Adipocyte (in vitro differentiated cells): ENCODE data around the gene NPIPB2.

Experiments used
- DNase-seq: peaks from one replicate; pipeline ENCODE4 v3.0.0-alpha.2; 2015; ENCODE audit warnings: low read depth
- H3K27me3 ChIP-seq: replicated peaks from 2 replicates; pipeline ENCODE4 v1.7.0; 2013; ENCODE audit warnings: mild to moderate bottlenecking, low read length, moderate library complexity; ENCODE audit not compliant: control insufficient read depth, insufficient read depth
- H3K36me3 ChIP-seq: 2 replicates; pipeline ENCODE4 v1.7.0; 2013; ENCODE audit warnings: low read length, mild to moderate bottlenecking, moderate library complexity; ENCODE audit not compliant: control insufficient read depth, insufficient read depth, severe bottlenecking
- H3K4me1 ChIP-seq: 2 replicates; pipeline ENCODE4 v1.7.0; 2013; ENCODE audit warnings: mild to moderate bottlenecking, low read length, moderate library complexity; ENCODE audit not compliant: control insufficient read depth, insufficient read depth
- H3K4me3 ChIP-seq: 2 replicates; pipeline ENCODE4 v1.7.0; 2013; ENCODE audit warnings: mild to moderate bottlenecking, low read length, moderate library complexity
- H3K9ac ChIP-seq: 2 replicates; pipeline ENCODE4 v1.7.0; 2013; ENCODE audit warnings: mild to moderate bottlenecking, low read length, moderate library complexity
- H3K9me3 ChIP-seq: 2 replicates; pipeline ENCODE4 v1.7.0; 2013; ENCODE audit warnings: mild to moderate bottlenecking, low read length, moderate library complexity; ENCODE audit not compliant: control insufficient read depth

NPIPB2 gene

GRCh38 chr16:11915114-11915643 is 26.7 kb downstream of the NPIPB2 start:
- peak; percentile 73 for DNase-seq
- H3K4me1 ChIP-seq, result peaks cover 42% of the 10 kb centered on the region
- peak overlapping the region; percentile 84 for H3K4me3 ChIP-seq
- H3K36me3 ChIP-seq, result no peaks in the 10 kb centered on the region
- H3K27me3 ChIP-seq, result no peaks in the 10 kb centered on the region
- no peaks in the 10 kb centered on the region for H3K9me3 ChIP-seq
- H3K9ac ChIP-seq, result peak overlapping the region; percentile 95

GRCh38 chr16:11914210-11915113 is 27.4 kb downstream of the NPIPB2 start:
- Histone ChIP-seq H3K4me1 (peaks cover 49% of the 10 kb centered on the region), H3K36me3 (no peaks in the 10 kb centered on the region), H3K4me3 (peak overlapping the region; percentile 84), H3K27me3 (no peaks in the 10 kb centered on the region), H3K9me3 (no peaks in the 10 kb centered on the region), H3K9ac (peak overlapping the region; percentile 95)
- peak; percentile 68 for DNase-seq

- DNase-seq, result peak; percentile 26
- Histone ChIP-seq H3K36me3 (no peaks in the 10 kb centered on the region), H3K9ac (peak overlapping the region; percentile 95), H3K4me1 (peaks cover 56% of the 10 kb centered on the region), H3K27me3 (no peaks in the 10 kb centered on the region), H3K4me3 (peak overlapping the region; percentile 84), H3K9me3 (no peaks in the 10 kb centered on the region)
Observed at GRCh38 chr16:11913425-11914079, 28.3 kb downstream of the NPIPB2 start.

GRCh38 chr16:11909653-11910545 is 31.9 kb downstream of the NPIPB2 start:
- H3K4me3 ChIP-seq, result no peak overlapping the region
- H3K9me3 ChIP-seq, result no peaks in the 10 kb centered on the region
- DNase-seq, result peak; percentile 58
- H3K27me3 ChIP-seq, result no peaks in the 10 kb centered on the region
- peaks cover 52% of the 10 kb centered on the region for H3K4me1 ChIP-seq
- peaks cover 10% of the 10 kb centered on the region for H3K36me3 ChIP-seq
- no peak overlapping the region for H3K9ac ChIP-seq

- Histone ChIP-seq H3K9ac (no peak overlapping the region), H3K4me3 (no peak overlapping the region), H3K27me3 (no peaks in the 10 kb centered on the region), H3K4me1 (peaks cover 33% of the 10 kb centered on the region), H3K9me3 (no peaks in the 10 kb centered on the region), H3K36me3 (peaks cover 12% of the 10 kb centered on the region)
- DNase-seq, result no peak
Observed at GRCh38 chr16:11907160-11907970, 34.5 kb downstream of the NPIPB2 start.

GRCh38 chr16:11903906-11904305 is 37.9 kb downstream of the NPIPB2 start:
- no peaks in the 10 kb centered on the region for H3K9me3 ChIP-seq
- no peak overlapping the region for H3K4me3 ChIP-seq
- no peak for DNase-seq
- peaks cover 5% of the 10 kb centered on the region for H3K4me1 ChIP-seq
- no peak overlapping the region for H3K9ac ChIP-seq
- H3K27me3 ChIP-seq, result no peaks in the 10 kb centered on the region
- H3K36me3 ChIP-seq, result peaks cover 18% of the 10 kb centered on the region

- Histone ChIP-seq H3K36me3 (peaks cover 10% of the 10 kb centered on the region), H3K9ac (no peak overlapping the region), H3K4me3 (no peak overlapping the region), H3K4me1 (peaks cover 18% of the 10 kb centered on the region), H3K27me3 (no peaks in the 10 kb centered on the region), H3K9me3 (no peaks in the 10 kb centered on the region)
- DNase-seq, result peak; percentile 7
Observed at GRCh38 chr16:11901091-11901490, 40.8 kb downstream of the NPIPB2 start.

GRCh38 chr16:11896486-11897176 is 45.2 kb downstream of the NPIPB2 start:
- H3K9me3 ChIP-seq, result no peaks in the 10 kb centered on the region
- peaks cover 47% of the 10 kb centered on the region for H3K36me3 ChIP-seq
- H3K27me3 ChIP-seq, result no peaks in the 10 kb centered on the region
- peaks cover 20% of the 10 kb centered on the region for H3K4me1 ChIP-seq
- DNase-seq, result peak; percentile 78
- no peak overlapping the region for H3K9ac ChIP-seq
- no peak overlapping the region for H3K4me3 ChIP-seq

GRCh38 chr16:11893571-11893970 is 48.3 kb downstream of the NPIPB2 start:
- Histone ChIP-seq H3K36me3 (peaks cover 62% of the 10 kb centered on the region), H3K9ac (no peak overlapping the region), H3K9me3 (no peaks in the 10 kb centered on the region), H3K27me3 (no peaks in the 10 kb centered on the region), H3K4me1 (peaks cover 20% of the 10 kb centered on the region), H3K4me3 (no peak overlapping the region)
- no peak for DNase-seq

GRCh38 chr16:11892761-11893160 is 49.1 kb downstream of the NPIPB2 start:
- H3K4me1 ChIP-seq, result peaks cover 19% of the 10 kb centered on the region
- no peaks in the 10 kb centered on the region for H3K27me3 ChIP-seq
- H3K36me3 ChIP-seq, result peaks cover 68% of the 10 kb centered on the region
- H3K4me3 ChIP-seq, result no peak overlapping the region
- DNase-seq, result no peak
- H3K9me3 ChIP-seq, result no peaks in the 10 kb centered on the region
- H3K9ac ChIP-seq, result no peak overlapping the region
